Hepatocyte (in vitro differentiated cells): ENCODE data around the gene CRIM1. TPM values are rescaled to one million over a fixed set of nuclear protein-coding genes. Genes with fewer than 3 reads are reported as not detected.

Source experiments
- DNase-seq: peaks from one replicate; pipeline ENCODE4 v3.0.0-alpha.2; 2016; ENCODE audit warnings: low spot score
- H2AFZ ChIP-seq: fragments of 200-600 bp; sonication (generic); 2 replicates; pipeline ENCODE4 v1.6.0; 2016; ENCODE audit warnings: antibody characterized with exemption, mild to moderate bottlenecking
- H3K27ac ChIP-seq: fragments of 200-600 bp; sonication (generic); 2 replicates; pipeline ENCODE4 v1.5.1; 2016; ENCODE audit warnings: mild to moderate bottlenecking
- H3K27me3 ChIP-seq: fragments of 200-600 bp; sonication (generic); 2 replicates; pipeline ENCODE4 v1.6.1; 2016
- H3K36me3 ChIP-seq: fragments of 200-600 bp; sonication (generic); replicated peaks from 2 replicates; pipeline ENCODE4 v1.5.1; 2016; ENCODE audit warnings: low read depth; ENCODE audit not compliant: insufficient read depth
- H3K4me1 ChIP-seq: fragments of 200-600 bp; sonication (generic); 2 replicates; pipeline ENCODE4 v1.5.1; 2016; ENCODE audit warnings: mild to moderate bottlenecking, moderate library complexity; ENCODE audit not compliant: insufficient read depth
- H3K4me2 ChIP-seq: fragments of 200-600 bp; sonication (generic); 2 replicates; pipeline ENCODE4 v1.6.0; 2016
- H3K4me3 ChIP-seq: fragments of 200-600 bp; sonication (generic); 2 replicates; pipeline ENCODE4 v1.5.1; 2016; ENCODE audit warnings: mild to moderate bottlenecking
- H3K79me2 ChIP-seq: fragments of 200-600 bp; sonication (generic); 2 replicates; pipeline ENCODE4 v1.6.0; 2017; ENCODE audit warnings: mild to moderate bottlenecking
- H3K9me2 ChIP-seq: fragments of 200-600 bp; sonication (generic); replicated peaks from 2 replicates; pipeline ENCODE4 v1.6.0; 2017; ENCODE audit warnings: mild to moderate bottlenecking; ENCODE audit not compliant: insufficient read depth
- H3K9me3 ChIP-seq: fragments of 200-600 bp; sonication (generic); 2 replicates; pipeline ENCODE4 v1.5.1; 2016; ENCODE audit warnings: low read depth, mild to moderate bottlenecking
- H4K20me1 ChIP-seq: fragments of 200-600 bp; sonication (generic); 2 replicates; pipeline ENCODE4 v1.6.0; 2016; ENCODE audit warnings: mild to moderate bottlenecking; ENCODE audit not compliant: insufficient read depth, poor library complexity, severe bottlenecking
- EZH2 ChIP-seq: fragments of 200-600 bp; sonication (generic); IDR thresholded peaks from 2 replicates; pipeline ENCODE4 v1.6.1; 2016; ENCODE audit warnings: antibody characterized with exemption, mild to moderate bottlenecking, borderline replicate concordance
- EZH2phosphoT487 ChIP-seq: fragments of 200-600 bp; sonication (generic); IDR thresholded peaks from one replicate; pipeline ENCODE4 v1.6.1; 2018; ENCODE audit warnings: antibody characterized with exemption, mild to moderate bottlenecking, low read depth, moderate library complexity; ENCODE audit not compliant: unreplicated experiment, severe bottlenecking
- WGBS: methylation state at CpG from one replicate; pipeline ENCODE4 v1.1.6; 2016; ENCODE audit warnings: low lambda C conversion rate; ENCODE audit errors: missing lambda C conversion rate; 5-methylcytosine and 5-hydroxymethylcytosine counted together
- polyA plus RNA-seq: library from polyadenylated mRNA; unstranded; fragments of >200 nt; fragmentation: Nextera tagmentation; extraction: Ambion mirVana; gene quantifications from 2 replicates; pipeline ENCODE4 v1.2.1, GENCODE V29; 2016
- total RNA-seq: library from RNA; depleted of rRNA; stranded (reverse); fragments of >200 nt; gene quantifications from 2 replicates; pipeline ENCODE4 v1.2.3, GENCODE V29; 2014
- TF ChIP-seq, protein P1 (sequence below): fragments of 200-600 bp; sonication (generic); IDR thresholded peaks from 2 replicates; pipeline ENCODE4 v1.5.1; 2016; ENCODE audit warnings: antibody characterized with exemption, mild to moderate bottlenecking; ENCODE audit not compliant: poor library complexity

The CRIM1 gene
- total and polyA plus RNA-seq, 2 experiments from 2014 or later: 23.0 to 40.8 TPM

DNA sequence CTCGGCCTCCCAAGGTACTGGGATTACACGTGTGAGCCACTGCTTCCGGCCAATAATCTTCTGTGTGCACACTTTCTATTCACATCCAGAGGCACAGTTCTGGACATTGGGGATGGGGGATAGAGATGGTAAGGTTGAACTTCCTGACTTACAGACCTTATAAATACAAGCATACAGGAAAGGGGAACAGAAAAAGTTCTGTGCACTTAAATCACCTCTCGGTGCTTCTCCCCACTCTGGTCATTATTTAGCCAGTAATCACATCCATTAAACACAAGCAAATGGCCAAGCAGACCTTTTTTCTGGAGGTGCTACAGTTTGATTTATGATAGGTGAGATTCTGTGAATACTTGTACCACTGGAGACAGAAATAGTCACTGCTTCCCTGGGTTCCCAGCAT, 110.6 kb downstream of the CRIM1 start:
- no peak overlapping the region for H3K27ac ChIP-seq
- H3K9me3 ChIP-seq: no peaks in the 10 kb centered on the region
- DNase-seq: no peak
- no peak overlapping the region for H3K4me2 ChIP-seq
- TF ChIP-seq, protein P1, sequence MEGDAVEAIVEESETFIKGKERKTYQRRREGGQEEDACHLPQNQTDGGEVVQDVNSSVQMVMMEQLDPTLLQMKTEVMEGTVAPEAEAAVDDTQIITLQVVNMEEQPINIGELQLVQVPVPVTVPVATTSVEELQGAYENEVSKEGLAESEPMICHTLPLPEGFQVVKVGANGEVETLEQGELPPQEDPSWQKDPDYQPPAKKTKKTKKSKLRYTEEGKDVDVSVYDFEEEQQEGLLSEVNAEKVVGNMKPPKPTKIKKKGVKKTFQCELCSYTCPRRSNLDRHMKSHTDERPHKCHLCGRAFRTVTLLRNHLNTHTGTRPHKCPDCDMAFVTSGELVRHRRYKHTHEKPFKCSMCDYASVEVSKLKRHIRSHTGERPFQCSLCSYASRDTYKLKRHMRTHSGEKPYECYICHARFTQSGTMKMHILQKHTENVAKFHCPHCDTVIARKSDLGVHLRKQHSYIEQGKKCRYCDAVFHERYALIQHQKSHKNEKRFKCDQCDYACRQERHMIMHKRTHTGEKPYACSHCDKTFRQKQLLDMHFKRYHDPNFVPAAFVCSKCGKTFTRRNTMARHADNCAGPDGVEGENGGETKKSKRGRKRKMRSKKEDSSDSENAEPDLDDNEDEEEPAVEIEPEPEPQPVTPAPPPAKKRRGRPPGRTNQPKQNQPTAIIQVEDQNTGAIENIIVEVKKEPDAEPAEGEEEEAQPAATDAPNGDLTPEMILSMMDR: no peak
- TF ChIP-seq EZH2phosphoT487 (no peak), EZH2 (no peak)
- no peaks in the 10 kb centered on the region for H3K9me2 ChIP-seq
- no peaks in the 10 kb centered on the region for H3K79me2 ChIP-seq
- 92% methylated on average over 4 of the region's 4 CpGs for WGBS
- no peak overlapping the region for H3K4me3 ChIP-seq
- H2AFZ ChIP-seq: no peak overlapping the region
- H3K27me3 ChIP-seq: no peaks in the 10 kb centered on the region
- H4K20me1 ChIP-seq: no peaks in the 10 kb centered on the region
- H3K4me1 ChIP-seq: peaks cover 9% of the 10 kb centered on the region
- no peaks in the 10 kb centered on the region for H3K36me3 ChIP-seq

DNA sequence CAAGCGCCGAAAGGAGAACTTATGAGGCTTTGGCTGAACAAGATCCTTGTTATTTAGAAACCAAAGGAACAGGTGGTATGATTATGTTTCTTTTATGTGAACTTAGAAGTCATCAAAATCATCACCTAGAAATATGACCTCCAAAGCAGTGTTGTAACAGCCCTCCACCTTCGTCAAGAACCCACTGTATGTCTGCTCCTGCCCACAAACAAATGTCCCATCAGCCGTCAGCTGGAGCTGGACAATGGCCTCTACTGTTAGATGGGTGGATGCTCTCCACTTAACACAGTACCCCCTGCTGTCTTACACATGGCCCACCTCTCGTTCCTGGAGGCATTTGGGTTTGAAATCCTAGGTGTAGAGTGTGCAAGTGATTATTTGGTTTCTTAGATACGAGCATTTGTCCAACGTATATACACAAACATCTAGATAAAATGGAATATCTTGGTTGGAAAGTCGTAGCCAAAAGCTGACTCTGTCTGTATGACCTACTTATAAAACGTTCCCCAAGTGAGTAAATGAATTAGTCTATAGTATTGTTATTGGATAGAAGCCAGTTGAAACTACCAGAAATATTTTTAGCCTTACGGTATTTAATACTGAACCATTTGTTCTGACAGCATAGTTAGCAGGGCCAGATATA, 113.0 kb downstream of the CRIM1 start:
- H3K4me1 ChIP-seq: no peaks in the 10 kb centered on the region
- no peaks in the 10 kb centered on the region for H3K79me2 ChIP-seq
- WGBS: 90% methylated on average over 10 of the region's 10 CpGs
- no peak overlapping the region for H2AFZ ChIP-seq
- no peaks in the 10 kb centered on the region for H3K36me3 ChIP-seq
- H3K27ac ChIP-seq: no peak overlapping the region
- no peaks in the 10 kb centered on the region for H3K9me2 ChIP-seq
- no peaks in the 10 kb centered on the region for H3K27me3 ChIP-seq
- no peaks in the 10 kb centered on the region for H4K20me1 ChIP-seq
- no peak for DNase-seq
- TF ChIP-seq, protein P1: no peak
- TF ChIP-seq EZH2phosphoT487: no peak
- TF ChIP-seq EZH2: no peak
- H3K9me3 ChIP-seq: no peaks in the 10 kb centered on the region
- H3K4me2 ChIP-seq: no peak overlapping the region
- H3K4me3 ChIP-seq: no peak overlapping the region

DNA sequence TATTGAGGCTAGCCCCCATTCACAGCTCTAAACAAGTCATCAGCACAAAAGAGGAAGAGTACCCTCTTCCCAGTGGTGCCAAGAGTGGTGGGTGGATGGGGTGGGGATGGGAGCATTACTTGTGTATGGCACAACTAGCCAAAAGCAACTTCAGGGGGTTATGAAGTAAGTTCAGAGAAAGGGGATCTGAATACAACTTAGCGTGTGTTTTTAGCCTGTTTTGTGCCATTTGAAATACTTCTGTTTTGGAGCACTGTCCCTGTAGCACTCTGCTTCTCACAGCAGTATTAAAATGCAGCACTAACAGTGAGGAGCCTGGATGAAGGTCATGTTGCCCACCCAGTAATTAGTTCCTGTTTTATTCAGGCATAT, 113.5 kb downstream of the CRIM1 start:
- H3K27ac ChIP-seq: no peak overlapping the region
- DNase-seq: no peak
- no peak overlapping the region for H3K4me3 ChIP-seq
- H3K9me3 ChIP-seq: no peaks in the 10 kb centered on the region
- no peaks in the 10 kb centered on the region for H3K4me1 ChIP-seq
- no peak for TF ChIP-seq EZH2
- TF ChIP-seq, protein P1: no peak
- TF ChIP-seq EZH2phosphoT487: no peak
- no peaks in the 10 kb centered on the region for H3K27me3 ChIP-seq
- H3K36me3 ChIP-seq: no peaks in the 10 kb centered on the region
- no peaks in the 10 kb centered on the region for H4K20me1 ChIP-seq
- H3K9me2 ChIP-seq: no peaks in the 10 kb centered on the region
- H2AFZ ChIP-seq: no peak overlapping the region
- no peak overlapping the region for H3K4me2 ChIP-seq
- H3K79me2 ChIP-seq: no peaks in the 10 kb centered on the region
- 100% methylated on average over 1 of the region's 1 CpG for WGBS

DNA sequence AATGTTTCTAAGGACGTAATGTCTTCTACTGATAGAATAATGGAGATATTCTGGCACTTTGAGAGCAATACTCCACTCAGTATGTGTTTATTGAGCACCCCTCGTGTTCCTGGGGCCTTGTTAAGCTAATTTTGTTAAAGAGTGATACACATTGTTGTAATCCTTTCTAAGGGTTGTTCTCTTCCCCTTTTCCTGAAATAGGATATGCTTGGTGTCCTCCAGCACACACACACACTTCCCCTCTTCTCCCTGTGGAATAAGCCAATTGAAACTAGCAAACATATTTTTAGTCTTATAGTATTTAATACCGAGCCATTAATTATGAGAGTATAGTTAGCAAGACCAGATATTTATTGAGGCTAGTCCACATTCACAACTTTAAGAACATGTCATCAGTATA, 114.1 kb downstream of the CRIM1 start:
- TF ChIP-seq EZH2phosphoT487: no peak
- TF ChIP-seq, protein P1: no peak
- no peak for TF ChIP-seq EZH2
- Histone ChIP-seq H2AFZ (no peak overlapping the region), H3K9me3 (no peaks in the 10 kb centered on the region), H3K4me3 (no peak overlapping the region), H3K36me3 (no peaks in the 10 kb centered on the region), H4K20me1 (no peaks in the 10 kb centered on the region), H3K79me2 (no peaks in the 10 kb centered on the region), H3K27me3 (no peaks in the 10 kb centered on the region), H3K4me1 (no peaks in the 10 kb centered on the region), H3K27ac (no peak overlapping the region), H3K4me2 (no peak overlapping the region), H3K9me2 (no peaks in the 10 kb centered on the region)
- DNase-seq: no peak
- WGBS: 87% methylated on average over 3 of the region's 3 CpGs
